Loucy (cell line): Measurements from ENCODE around the gene MRM2.

Experiments used
- H2AFZ ChIP-seq: fragments of 200-600 bp; sonication (generic); 2 replicates; pipeline ENCODE4 v1.6.0; 2016; ENCODE audit warnings: antibody characterized with exemption, mild to moderate bottlenecking, low read length, moderate library complexity
- H3F3A ChIP-seq: fragments of 200-600 bp; 2 replicates; pipeline ENCODE4 v1.6.0; 2016; ENCODE audit warnings: antibody characterized with exemption, low read depth, mild to moderate bottlenecking
- H3K27me3 ChIP-seq: fragments of 200-600 bp; sonication (generic); 2 replicates; pipeline ENCODE4 v1.6.1; 2014; ENCODE audit warnings: low read length, mild to moderate bottlenecking; ENCODE audit not compliant: insufficient read depth, poor library complexity, severe bottlenecking
- H3K36me3 ChIP-seq: fragments of 200-600 bp; sonication (generic); 2 replicates; pipeline ENCODE4 v1.6.1; 2016; ENCODE audit warnings: low read length; ENCODE audit not compliant: insufficient read depth
- H3K4me1 ChIP-seq: fragments of 200-600 bp; sonication (generic); 2 replicates; pipeline ENCODE4 v1.5.1; 2014; ENCODE audit warnings: low read length, mild to moderate bottlenecking; ENCODE audit not compliant: insufficient read depth, poor library complexity, severe bottlenecking
- H3K4me2 ChIP-seq: fragments of 200-600 bp; sonication (generic); 2 replicates; pipeline ENCODE4 v1.6.0; 2014; ENCODE audit warnings: antibody characterized with exemption, low read length, low read depth, mild to moderate bottlenecking; ENCODE audit not compliant: poor library complexity, severe bottlenecking
- H3K4me3 ChIP-seq: fragments of 200-600 bp; sonication (generic); 2 replicates; pipeline ENCODE4 v1.5.1; 2014; ENCODE audit warnings: low read length, mild to moderate bottlenecking, mixed read lengths; ENCODE audit not compliant: poor library complexity, severe bottlenecking
- H3K79me2 ChIP-seq: fragments of 200-600 bp; sonication (generic); 2 replicates; pipeline ENCODE4 v1.6.1; 2014; ENCODE audit warnings: low read length; ENCODE audit not compliant: insufficient read depth
- H3K9ac ChIP-seq: fragments of 200-600 bp; sonication (generic); 2 replicates; pipeline ENCODE4 v1.6.0; 2014; ENCODE audit warnings: mild to moderate bottlenecking, low read depth, low read length, moderate library complexity; ENCODE audit not compliant: poor library complexity, severe bottlenecking
- H3K9me2 ChIP-seq: fragments of 200-600 bp; sonication (generic); replicated peaks from 2 replicates; pipeline ENCODE4 v1.6.1; 2016; ENCODE audit warnings: low read depth, low read length, mixed read lengths
- H3K9me3 ChIP-seq: fragments of 200-600 bp; sonication (generic); 2 replicates; pipeline ENCODE4 v1.6.1; 2014; ENCODE audit warnings: mild to moderate bottlenecking, antibody characterized with exemption, low read length, low read depth; ENCODE audit not compliant: insufficient read depth
- H4K20me1 ChIP-seq: fragments of 200-600 bp; sonication (generic); 2 replicates; pipeline ENCODE4 v1.6.0; 2014; ENCODE audit warnings: antibody characterized with exemption, low read length, mild to moderate bottlenecking; ENCODE audit not compliant: insufficient read depth, poor library complexity, severe bottlenecking
- EZH2phosphoT487 ChIP-seq: fragments of 200-600 bp; IDR thresholded peaks from 2 replicates; pipeline ENCODE4 v1.6.1; 2018; ENCODE audit warnings: antibody characterized with exemption, mild to moderate bottlenecking, moderate library complexity, borderline replicate concordance
- TF ChIP-seq, protein P1 (sequence below): fragments of 200-600 bp; sonication (generic); conservative IDR thresholded peaks from 2 replicates; pipeline ENCODE4 v1.5.1; 2014; ENCODE audit warnings: mild to moderate bottlenecking, antibody characterized with exemption, low read length

Gene MRM2

DNA sequence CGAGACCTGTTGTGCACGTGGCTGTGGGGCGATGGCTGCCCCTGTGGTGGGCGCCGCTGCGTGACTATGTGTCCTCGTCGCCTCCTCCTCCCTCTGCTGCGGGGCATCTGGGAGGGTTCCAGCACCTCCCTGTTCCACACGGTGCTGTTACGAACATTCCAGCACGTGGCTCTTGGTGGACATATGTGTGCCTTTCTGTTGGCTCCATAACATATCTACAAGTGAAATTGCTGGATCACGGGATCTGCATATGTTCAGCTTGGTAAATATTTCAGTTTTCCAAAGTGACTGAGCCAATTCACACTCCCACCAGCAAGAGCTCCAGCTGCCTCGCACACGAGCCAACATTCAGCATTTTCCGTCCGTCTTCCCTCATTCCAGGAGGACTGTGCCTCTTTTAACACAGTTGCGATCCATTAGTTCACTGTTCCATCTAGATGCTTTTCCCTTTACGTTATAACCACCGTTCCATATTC is 47.1 kb upstream of the MRM2 start:
- no peaks in the 10 kb centered on the region for H4K20me1 ChIP-seq
- no peaks in the 10 kb centered on the region for H3K9me3 ChIP-seq
- no peaks in the 10 kb centered on the region for H3K4me1 ChIP-seq
- no peaks in the 10 kb centered on the region for H3F3A ChIP-seq
- no peaks in the 10 kb centered on the region for H3K27me3 ChIP-seq
- H3K4me2 ChIP-seq = no peak overlapping the region
- no peaks in the 10 kb centered on the region for H3K9me2 ChIP-seq
- no peak overlapping the region for H3K4me3 ChIP-seq
- no peak overlapping the region for H2AFZ ChIP-seq
- no peaks in the 10 kb centered on the region for H3K36me3 ChIP-seq
- TF ChIP-seq EZH2phosphoT487 = no peak
- TF ChIP-seq, protein P1, sequence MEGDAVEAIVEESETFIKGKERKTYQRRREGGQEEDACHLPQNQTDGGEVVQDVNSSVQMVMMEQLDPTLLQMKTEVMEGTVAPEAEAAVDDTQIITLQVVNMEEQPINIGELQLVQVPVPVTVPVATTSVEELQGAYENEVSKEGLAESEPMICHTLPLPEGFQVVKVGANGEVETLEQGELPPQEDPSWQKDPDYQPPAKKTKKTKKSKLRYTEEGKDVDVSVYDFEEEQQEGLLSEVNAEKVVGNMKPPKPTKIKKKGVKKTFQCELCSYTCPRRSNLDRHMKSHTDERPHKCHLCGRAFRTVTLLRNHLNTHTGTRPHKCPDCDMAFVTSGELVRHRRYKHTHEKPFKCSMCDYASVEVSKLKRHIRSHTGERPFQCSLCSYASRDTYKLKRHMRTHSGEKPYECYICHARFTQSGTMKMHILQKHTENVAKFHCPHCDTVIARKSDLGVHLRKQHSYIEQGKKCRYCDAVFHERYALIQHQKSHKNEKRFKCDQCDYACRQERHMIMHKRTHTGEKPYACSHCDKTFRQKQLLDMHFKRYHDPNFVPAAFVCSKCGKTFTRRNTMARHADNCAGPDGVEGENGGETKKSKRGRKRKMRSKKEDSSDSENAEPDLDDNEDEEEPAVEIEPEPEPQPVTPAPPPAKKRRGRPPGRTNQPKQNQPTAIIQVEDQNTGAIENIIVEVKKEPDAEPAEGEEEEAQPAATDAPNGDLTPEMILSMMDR = no peak
- H3K79me2 ChIP-seq = no peaks in the 10 kb centered on the region; the same call in 1 of the 2 replicates
- H3K9ac ChIP-seq = no peak overlapping the region

GRCh38 chr7:2288503-2288902 is 46.5 kb upstream of the MRM2 start:
- no peaks in the 10 kb centered on the region for H3F3A ChIP-seq
- TF ChIP-seq, protein P1 = no peak
- TF ChIP-seq EZH2phosphoT487 = no peak
- no peak overlapping the region for H3K4me2 ChIP-seq
- no peaks in the 10 kb centered on the region; the same call in 1 of the 2 replicates for H3K79me2 ChIP-seq
- no peak overlapping the region for H3K4me3 ChIP-seq
- no peaks in the 10 kb centered on the region for H3K36me3 ChIP-seq
- H3K9me3 ChIP-seq = no peaks in the 10 kb centered on the region
- H3K27me3 ChIP-seq = no peaks in the 10 kb centered on the region
- H3K9ac ChIP-seq = no peak overlapping the region
- H3K9me2 ChIP-seq = no peaks in the 10 kb centered on the region
- H3K4me1 ChIP-seq = no peaks in the 10 kb centered on the region
- H4K20me1 ChIP-seq = no peaks in the 10 kb centered on the region
- no peak overlapping the region for H2AFZ ChIP-seq

DNA sequence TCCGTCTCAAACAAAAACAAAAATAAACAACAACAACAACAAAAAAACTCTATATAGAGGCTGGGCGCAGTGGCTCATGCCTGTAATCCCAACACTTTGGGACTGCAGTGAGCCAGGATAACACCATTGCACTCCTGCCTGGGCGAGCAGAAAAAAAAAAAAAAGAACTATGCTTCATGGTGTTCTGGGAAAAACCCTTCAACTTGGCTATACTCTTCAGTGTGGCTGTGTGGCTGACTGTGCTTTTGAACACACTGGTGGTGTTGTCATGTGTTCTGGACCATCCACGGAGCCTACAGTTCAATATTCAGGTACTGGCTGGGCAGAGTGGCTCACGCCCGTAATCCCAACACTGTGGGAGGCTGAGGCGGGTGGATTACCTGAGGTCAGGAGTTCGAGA is 45.7 kb upstream of the MRM2 start:
- no peaks in the 10 kb centered on the region for H4K20me1 ChIP-seq

More for the DNA sequence above, 45.7 kb upstream of the MRM2 start:
- Histone ChIP-seq H3F3A (no peaks in the 10 kb centered on the region), H3K9me2 (no peaks in the 10 kb centered on the region), H3K9me3 (no peaks in the 10 kb centered on the region), H3K4me2 (no peak overlapping the region), H3K36me3 (no peaks in the 10 kb centered on the region), H3K79me2 (no peaks in the 10 kb centered on the region; the same call in 1 of the 2 replicates), H3K4me1 (no peaks in the 10 kb centered on the region), H3K27me3 (no peaks in the 10 kb centered on the region), H3K4me3 (no peak overlapping the region), H2AFZ (no peak overlapping the region), H3K9ac (no peak overlapping the region)
- TF ChIP-seq, protein P1 = no peak
- no peak for TF ChIP-seq EZH2phosphoT487
